D721Med (cell line): ENCODE results near the gene AS3MT.
A peak's percentile ranks its signal among the peaks of the same experiment; 100 is the strongest.
"Not testable (repeated sequence)": the region's sequence is repeated elsewhere in the genome, so short reads cannot be mapped to it uniquely, and the experiment has no call there.

Experiments used
- DNase-seq: peaks from one replicate; pipeline ENCODE4 v3.0.0; 2011; ENCODE audit warnings: low spot score; ENCODE audit not compliant: insufficient read length
- FAIRE-seq: peaks from 2 replicates; lab custom pipeline; 2011; peaks lifted over from hg19 to GRCh38; lab: Jason Lieb, UNC
- CTCF ChIP-seq: IDR thresholded peaks from 2 replicates; pipeline ENCODE4 v1.5.1; 2012; ENCODE audit warnings: mild to moderate bottlenecking, control low read depth; ENCODE audit not compliant: insufficient read depth; ENCODE audit errors: missing control alignments

AS3MT gene, protein sequence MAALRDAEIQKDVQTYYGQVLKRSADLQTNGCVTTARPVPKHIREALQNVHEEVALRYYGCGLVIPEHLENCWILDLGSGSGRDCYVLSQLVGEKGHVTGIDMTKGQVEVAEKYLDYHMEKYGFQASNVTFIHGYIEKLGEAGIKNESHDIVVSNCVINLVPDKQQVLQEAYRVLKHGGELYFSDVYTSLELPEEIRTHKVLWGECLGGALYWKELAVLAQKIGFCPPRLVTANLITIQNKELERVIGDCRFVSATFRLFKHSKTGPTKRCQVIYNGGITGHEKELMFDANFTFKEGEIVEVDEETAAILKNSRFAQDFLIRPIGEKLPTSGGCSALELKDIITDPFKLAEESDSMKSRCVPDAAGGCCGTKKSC

DNA sequence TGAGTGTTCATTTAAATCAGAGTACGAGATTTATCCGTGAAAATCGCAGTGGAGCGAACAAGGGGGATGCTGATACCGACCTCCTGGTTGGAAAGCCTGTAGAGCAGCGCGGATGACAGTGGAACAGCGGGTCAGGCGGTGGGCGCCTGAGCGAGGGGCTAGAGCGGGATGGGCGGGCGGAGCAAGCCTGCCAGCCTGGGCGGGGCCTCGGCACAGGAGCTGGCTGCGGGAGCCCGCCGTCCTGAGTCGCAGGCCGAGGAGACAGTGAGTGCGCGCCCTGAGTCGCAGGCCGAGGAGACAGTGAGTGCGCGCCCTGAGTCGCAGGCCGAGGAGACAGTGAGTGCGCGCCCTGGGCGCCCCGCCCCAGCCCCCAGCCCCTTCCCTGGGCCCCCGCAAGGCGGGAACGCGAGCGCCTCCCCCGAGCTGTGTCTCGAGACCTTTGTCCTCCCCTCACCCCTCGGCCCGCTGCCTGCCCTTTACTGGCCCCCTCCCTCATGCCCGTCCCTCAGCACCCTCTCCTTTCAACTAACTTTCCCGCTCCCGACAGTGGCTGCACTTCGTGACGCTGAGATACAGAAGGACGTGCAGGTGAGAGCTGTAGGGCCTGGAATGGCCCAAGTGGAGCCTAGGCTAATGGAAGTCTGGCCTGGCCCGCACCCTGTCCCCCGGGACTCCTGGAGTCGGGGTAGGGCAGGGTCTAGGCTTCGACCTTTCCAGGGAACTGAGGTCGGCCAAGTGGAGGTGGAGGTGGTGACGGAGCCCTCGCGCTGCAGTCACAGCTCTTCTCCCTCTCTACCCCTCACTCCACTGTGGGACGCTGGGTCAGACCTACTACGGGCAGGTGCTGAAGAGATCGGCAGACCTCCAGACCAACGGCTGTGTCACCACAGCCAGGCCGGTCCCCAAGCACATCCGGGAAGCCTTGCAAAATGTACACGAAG is at the start of gene AS3MT:
Gene AS3MT, plus strand, starts transcription at position 213 of the 941 bp plus-strand sequence. Its CDS starts 123 bp downstream, at position 336.
- DNase-seq = peak; percentile 65
- no peak for TF ChIP-seq CTCF
- no peak for FAIRE-seq

- FAIRE-seq = not testable (repeated sequence)
These were observed 49.3 kb upstream of the AS3MT start for GRCh38 chr10:102820008-102820407.

DNA sequence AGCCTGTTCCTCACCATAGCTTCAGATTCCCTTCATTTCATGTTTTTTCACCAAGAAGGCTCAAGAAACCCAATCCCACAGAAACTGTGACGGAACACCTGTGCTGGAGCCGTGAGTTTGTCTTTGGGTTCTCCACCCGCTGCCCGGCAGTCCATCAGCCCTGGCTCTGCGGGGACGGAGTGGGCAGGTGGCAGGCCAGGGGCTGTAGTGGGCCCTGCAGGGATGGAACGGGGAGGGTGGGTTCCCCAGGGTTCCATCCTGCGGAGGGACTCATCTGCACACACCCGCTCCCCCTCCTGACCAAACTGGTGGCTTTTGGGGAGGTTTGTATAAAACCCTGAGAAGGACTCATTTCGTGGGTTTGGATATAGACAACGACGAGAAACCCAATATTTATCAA is 47.0 kb upstream of the AS3MT start:
- TF ChIP-seq CTCF = no peak
- FAIRE-seq = no peak
- DNase-seq = no peak

More at GRCh38 chr10:102820008-102820407, 49.3 kb upstream of the AS3MT start:
- DNase-seq = not testable (repeated sequence)

DNA sequence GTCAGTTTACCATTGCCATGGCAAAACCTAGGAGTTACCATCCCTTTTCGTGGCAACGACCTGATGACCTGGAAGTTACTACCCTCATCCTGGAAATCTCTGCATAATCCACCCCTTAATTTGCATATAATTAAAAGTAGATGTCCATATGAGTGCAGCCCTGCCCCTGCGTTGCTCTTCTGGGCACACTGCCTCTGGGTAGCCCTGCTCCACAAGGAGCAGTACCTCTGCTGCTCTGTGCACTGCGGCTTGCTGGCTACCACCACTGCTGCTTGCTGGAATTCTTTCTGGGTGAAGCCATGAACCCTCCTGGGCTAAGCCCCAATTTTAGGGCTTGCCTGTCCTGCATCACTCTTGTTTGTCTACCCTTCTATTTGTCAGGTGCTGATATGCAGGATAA is 44.6 kb upstream of the AS3MT start:
- DNase-seq (no peak), FAIRE-seq (no peak)
- no peak for TF ChIP-seq CTCF

- TF ChIP-seq CTCF = no peak
- FAIRE-seq (no peak), DNase-seq (no peak)
These were observed 43.0 kb upstream of the AS3MT start for GRCh38 chr10:102826148-102826796.

GRCh38 chr10:102827597-102827975 is 41.7 kb upstream of the AS3MT start:
- DNase-seq (no peak), FAIRE-seq (no peak)
- TF ChIP-seq CTCF = no peak
